Neuronal stem cell (in vitro differentiated cells): ENCODE results near the gene OCEL1.

Experiments
- DNase-seq: peaks from one replicate; pipeline ENCODE4 v3.0.0-alpha.2; 2013; ENCODE audit warnings: low spot score
- H2AFZ ChIP-seq: one replicate; pipeline ENCODE4 v1.6.1; 2013; ENCODE audit warnings: mild to moderate bottlenecking, low read length, inconsistent platforms
- H2AK5ac ChIP-seq: 2 replicates; pipeline ENCODE4 v1.6.1; 2013; ENCODE audit warnings: low read depth, mild to moderate bottlenecking, inconsistent platforms, low read length, moderate library complexity, mixed read lengths
- H2BK120ac ChIP-seq: 2 replicates; pipeline ENCODE4 v1.6.1; 2013; ENCODE audit warnings: low read depth, mild to moderate bottlenecking, inconsistent platforms, low read length, moderate library complexity, mixed read lengths
- H2BK12ac ChIP-seq: one replicate; pipeline ENCODE4 v1.6.1; 2013; ENCODE audit warnings: low read length, inconsistent platforms
- H2BK15ac ChIP-seq: 2 replicates; pipeline ENCODE4 v1.6.1; 2013; ENCODE audit warnings: mild to moderate bottlenecking, low read length, inconsistent platforms, mixed read lengths
- H2BK5ac ChIP-seq: one replicate; pipeline ENCODE4 v1.6.1; 2013; ENCODE audit warnings: inconsistent platforms, mild to moderate bottlenecking, low read length, moderate library complexity
- H3K14ac ChIP-seq: one replicate; pipeline ENCODE4 v1.6.1; 2013; ENCODE audit warnings: low read length, inconsistent platforms
- H3K18ac ChIP-seq: 2 replicates; pipeline ENCODE4 v1.6.1; 2013; ENCODE audit warnings: low read length, inconsistent platforms
- H3K23ac ChIP-seq: 2 replicates; pipeline ENCODE4 v1.6.1; 2013; ENCODE audit warnings: low read depth, mild to moderate bottlenecking, mixed read lengths, low read length, inconsistent platforms; ENCODE audit not compliant: poor library complexity
- H3K27ac ChIP-seq: replicated peaks from 3 replicates; pipeline ENCODE4 v1.5.1; 2013; ENCODE audit warnings: low read length, inconsistent platforms
- H3K27me3 ChIP-seq, 3 experiments: 2 replicates each; pipeline ENCODE4 v1.6.1; 2013; ENCODE audit warnings: low read length in 3 of 3, mild to moderate bottlenecking in 2 of 3, inconsistent platforms in 1 of 3, low read depth in 1 of 3, mixed read lengths in 1 of 3, moderate library complexity in 1 of 3; ENCODE audit not compliant: control insufficient read depth in 3 of 3, insufficient read depth in 3 of 3
- H3K36me3 ChIP-seq, 2 donors: replicated peaks in 1 of 2; 2 replicates each; pipeline ENCODE4 v1.6.1; 2013; ENCODE audit warnings: low read length in 2 of 2; ENCODE audit not compliant: control insufficient read depth in 2 of 2, insufficient read depth in 2 of 2
- H3K4ac ChIP-seq: 2 replicates; pipeline ENCODE4 v1.6.1; 2013; ENCODE audit warnings: inconsistent platforms, mild to moderate bottlenecking, low read length, moderate library complexity
- H3K4me1 ChIP-seq, 2 donors: 1 replicate in 1 of 2; 2 replicates in 1 of 2; pipeline ENCODE4 v1.6.1; 2013; ENCODE audit warnings: low read length in 2 of 2, low read depth in 1 of 2; ENCODE audit not compliant: control insufficient read depth in 2 of 2, insufficient read depth in 1 of 2
- H3K4me2 ChIP-seq: one replicate; pipeline ENCODE4 v1.6.1; 2013; ENCODE audit warnings: mild to moderate bottlenecking, low read length, inconsistent platforms; ENCODE audit not compliant: insufficient read depth, poor library complexity, severe bottlenecking
- H3K4me3 ChIP-seq, 2 donors: 2 replicates each; pipeline ENCODE4 v1.5.1; 2013; ENCODE audit warnings: low read length in 2 of 2, mild to moderate bottlenecking in 2 of 2, inconsistent platforms in 1 of 2, moderate library complexity in 1 of 2
- H3K79me1 ChIP-seq: one replicate; pipeline ENCODE4 v1.6.1; 2013; ENCODE audit warnings: low read depth, mild to moderate bottlenecking, inconsistent platforms, low read length, moderate library complexity
- H3K9ac ChIP-seq: one replicate; pipeline ENCODE4 v1.6.1; 2013; ENCODE audit warnings: mild to moderate bottlenecking, low read depth, low read length, inconsistent platforms; ENCODE audit not compliant: poor library complexity
- H3K9me3 ChIP-seq, 2 donors: replicated peaks in 1 of 2; 2 replicates each; pipeline versions ENCODE3 to v1.6.1; 2013; ENCODE audit warnings: low read length in 2 of 2, mild to moderate bottlenecking in 2 of 2, inconsistent platforms in 1 of 2, low read depth in 1 of 2, mixed read lengths in 1 of 2, moderate library complexity in 1 of 2; ENCODE audit not compliant: control insufficient read depth in 2 of 2, insufficient read depth in 1 of 2
- H4K8ac ChIP-seq: one replicate; pipeline ENCODE4 v1.6.1; 2013; ENCODE audit warnings: low read depth, mild to moderate bottlenecking, inconsistent platforms, low read length, moderate library complexity
- H4K91ac ChIP-seq: one replicate; pipeline ENCODE4 v1.6.1; 2013; ENCODE audit warnings: low read length, low read depth, mild to moderate bottlenecking, inconsistent platforms; ENCODE audit not compliant: poor library complexity
- WGBS, 2 donors: extraction: QIAGEN DNeasy Blood & Tissue Kit; methylation state at CpG; one replicate each; pipeline ENCODE4 v1.1.7; 2013; ENCODE audit warnings: missing lambda C conversion rate in 2 of 2, mixed read lengths in 1 of 2; ENCODE audit not compliant: insufficient read length in 2 of 2, insufficient replicate concordance in 1 of 2; ENCODE audit errors: extremely low coverage in 2 of 2; 5-methylcytosine and 5-hydroxymethylcytosine counted together

The OCEL1 gene

GRCh38 chr19:17235300-17235970, 9.4 kb downstream of the OCEL1 start:
- peak overlapping the region; percentile 96 for H2AK5ac ChIP-seq

GRCh38 chr19:17235971-17236777, 10.1 kb downstream of the OCEL1 start:
- Histone ChIP-seq H3K18ac (peak overlapping the region; percentile 96), H2BK12ac (no peak overlapping the region), H3K4me3 (peak overlapping the region; percentile 9 to 93), H2BK5ac (peak overlapping the region; percentile 95), H2AK5ac (peak overlapping the region; percentile 2), H2BK120ac (peak overlapping the region; percentile 87), H3K27me3 (no peaks in the 10 kb centered on the region), H3K27ac (peak overlapping the region; percentile 85), H3K23ac (peak overlapping the region; percentile 98), H2AFZ (no peak overlapping the region), H3K9me3 (no peaks in the 10 kb centered on the region), H3K4ac (no peak overlapping the region), H4K8ac (no peak overlapping the region), H3K9ac (peak overlapping the region; percentile 96), H4K91ac (no peak overlapping the region), H3K4me1 (peaks cover 11 to 12% of the 10 kb centered on the region in 2 donors), H2BK15ac (no peak overlapping the region), H3K14ac (peak overlapping the region; percentile 97), H3K36me3 (peaks cover 18 to 79% of the 10 kb centered on the region in 2 donors), H3K4me2 (peak overlapping the region; percentile 93), H3K79me1 (peaks cover 20% of the 10 kb centered on the region)
- DNase-seq: no peak
- WGBS, 2 donors: no CpG with 5 or more reads among the region's 27 CpGs

More at GRCh38 chr19:17235300-17235970, 9.4 kb downstream of the OCEL1 start:
- peak overlapping the region; percentile 94 for H2BK12ac ChIP-seq
- H4K8ac ChIP-seq: peak overlapping the region; percentile 72
- H4K91ac ChIP-seq: no peak overlapping the region
- H3K36me3 ChIP-seq: peaks cover 18 to 79% of the 10 kb centered on the region in 2 donors
- H2BK15ac ChIP-seq: peak overlapping the region; percentile 89
- H3K4me1 ChIP-seq: peaks cover 6 to 11% of the 10 kb centered on the region in 2 donors
- peak overlapping the region; percentile 76 for H3K4ac ChIP-seq
- H3K4me3 ChIP-seq: peak overlapping the region; percentile 9 to 93
- no peaks in the 10 kb centered on the region for H3K27me3 ChIP-seq
- H3K9ac ChIP-seq: peak overlapping the region; percentile 96
- peak overlapping the region; percentile 96 for H3K18ac ChIP-seq
- DNase-seq: peak; percentile 74
- H3K27ac ChIP-seq: peak overlapping the region; percentile 85
- peak overlapping the region; percentile 87 for H2BK120ac ChIP-seq
- H3K79me1 ChIP-seq: peaks cover 17% of the 10 kb centered on the region
- H2AFZ ChIP-seq: no peak overlapping the region
- peak overlapping the region; percentile 98 for H3K23ac ChIP-seq
- H3K14ac ChIP-seq: peak overlapping the region; percentile 97
- H2BK5ac ChIP-seq: peak overlapping the region; percentile 95
- H3K4me2 ChIP-seq: peak overlapping the region; percentile 93
- H3K9me3 ChIP-seq: no peaks in the 10 kb centered on the region
- no CpG with 5 or more reads among the region's 80 CpGs for WGBS, 2 donors

- Histone ChIP-seq H3K18ac (peak overlapping the region; percentile 58), H3K27me3 (no peaks in the 10 kb centered on the region), H3K9me3 (no peaks in the 10 kb centered on the region), H4K8ac (no peak overlapping the region), H3K9ac (no peak overlapping the region), H3K23ac (no peak overlapping the region), H4K91ac (no peak overlapping the region), H2BK5ac (peak overlapping the region; percentile 48), H3K4ac (no peak overlapping the region), H2AFZ (no peak overlapping the region), H3K79me1 (peaks cover 20% of the 10 kb centered on the region), H3K4me2 (no peak overlapping the region), H3K14ac (no peak overlapping the region), H3K4me3 (no peak overlapping the region), H2BK12ac (no peak overlapping the region), H2AK5ac (peak overlapping the region; percentile 2), H3K36me3 (peaks cover 15 to 76% of the 10 kb centered on the region in 2 donors), H3K4me1 (peaks cover 11 to 14% of the 10 kb centered on the region in 2 donors), H2BK15ac (peak overlapping the region; percentile 49), H3K27ac (peak overlapping the region; percentile 36), H2BK120ac (no peak overlapping the region)
- WGBS, 2 donors: no CpG with 5 or more reads among the region's 18 CpGs
- DNase-seq: no peak
These were observed 11.0 kb downstream of the OCEL1 start for GRCh38 chr19:17236811-17237543.
